ENCODE data around the gene DPM3.
"Not testable (repeated sequence)": the region's sequence is repeated elsewhere in the genome, so short reads cannot be mapped to it uniquely, and the experiment has no call there.

The DPM3 gene

DNA sequence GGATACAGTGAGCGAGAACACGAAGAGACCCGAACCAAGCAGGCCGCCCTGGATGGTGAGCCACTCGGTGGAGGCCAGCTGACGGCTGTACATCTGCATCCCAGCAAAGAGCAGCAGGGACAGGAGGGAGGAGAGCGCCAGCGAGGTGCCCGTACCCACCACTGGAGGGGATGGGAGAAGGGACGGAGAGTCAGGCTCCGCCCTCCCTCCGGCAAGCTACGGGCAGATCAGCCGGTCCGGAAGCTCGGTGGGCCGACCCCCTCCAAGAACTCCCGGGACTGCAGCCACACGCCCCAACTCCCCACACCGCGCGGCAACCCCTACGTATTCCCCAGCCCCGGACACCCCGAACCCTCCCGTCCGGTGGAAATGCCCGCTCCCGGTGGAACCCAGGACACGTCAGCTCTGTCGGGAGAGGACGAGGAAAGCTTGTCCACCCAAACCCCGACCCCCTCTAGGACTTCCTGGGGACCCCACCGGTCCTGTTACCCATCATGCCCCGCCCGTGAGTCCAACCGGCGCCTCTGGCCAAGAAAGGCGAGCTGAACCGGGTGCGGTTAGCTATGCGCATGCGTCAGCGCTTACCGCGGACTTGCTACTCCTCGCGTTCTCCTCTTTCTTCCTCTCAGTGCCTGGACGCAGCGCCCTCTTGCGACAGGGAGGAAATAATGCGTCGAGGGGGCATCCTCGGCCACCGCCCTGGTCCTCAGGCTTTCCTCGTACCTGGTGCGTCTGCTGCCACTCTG lies 32.6 kb upstream of the DPM3 start, which contains the start of gene KRTCAP2:
KRTCAP2 (minus strand) TSS at position 573 of the 746 bp plus-strand sequence; CDS start at position 493, 80 bp downstream.
- Histone ChIP-seq H3K9me3 (ENCODE audit: low read depth, low read length) (no peaks in the 10 kb centered on the region), H3K4me3 (peak within 1 kb of the TSS; percentile 92), H3K27ac (peak within 1 kb of the TSS; percentile 93), H3K36me3 (ENCODE audit: insufficient read depth, low read length) (peaks cover 12% of the 10 kb centered on the region), H3K9ac (ENCODE audit: insufficient read length) (peak within 1 kb of the TSS; percentile 92)
- no peak for TF ChIP-seq FOXP2 (optimal IDR thresholded peaks at IDR 0.05; ENCODE audit: control extremely low read depth, extremely low read length, insufficient read depth)
- no peak for TF ChIP-seq EZH2 (IDR thresholded peaks at IDR 0.05)
- peak; percentile 94 for TF ChIP-seq POLR2AphosphoS5 (IDR thresholded peaks at IDR 0.05; ENCODE audit: borderline replicate concordance, low read depth, low read length)
- DNase-seq (ENCODE audit: low read depth, low spot score): peak; percentile 73

DNA sequence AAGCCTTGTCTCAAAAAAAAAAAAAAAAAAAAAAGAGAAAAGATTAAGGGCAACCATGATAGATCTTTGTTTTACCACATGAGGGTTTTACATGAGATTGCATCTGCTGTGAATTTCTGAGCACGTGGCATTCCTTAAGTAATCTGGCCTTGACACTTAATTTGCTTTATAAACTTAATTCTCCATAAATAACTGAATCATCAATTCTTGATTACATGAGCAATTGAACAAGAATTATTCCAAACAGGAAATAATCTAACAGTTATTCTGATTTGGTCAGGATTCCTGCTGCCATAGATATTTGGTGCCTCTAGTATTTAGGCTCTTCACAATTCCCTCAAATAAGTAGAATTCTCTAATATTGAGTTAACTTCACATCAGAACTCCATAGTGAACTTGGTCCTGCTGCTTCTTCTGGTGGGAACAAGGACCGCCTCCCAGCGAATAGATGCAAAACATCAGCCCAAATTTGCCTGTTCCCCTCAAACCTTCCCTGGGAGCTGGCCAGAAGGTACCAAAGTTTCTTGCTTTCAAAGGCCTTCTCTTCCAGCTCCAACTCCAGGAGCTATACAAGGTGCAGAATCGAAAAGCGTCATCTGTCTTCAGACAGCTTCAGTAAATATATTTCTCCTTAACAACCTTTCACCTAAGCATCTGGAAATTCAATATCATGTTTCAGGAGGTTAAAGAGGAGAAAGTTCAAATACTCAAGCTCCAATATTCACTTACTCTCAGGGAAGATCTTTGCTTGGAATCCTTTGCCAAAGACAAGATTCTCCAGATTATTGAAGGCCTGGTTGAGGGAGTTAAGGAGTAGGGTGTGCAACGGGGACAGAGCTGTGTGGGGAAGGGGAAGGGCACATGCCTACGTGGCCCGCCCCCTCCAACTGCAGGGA lies 31.8 kb upstream of the DPM3 start:
- peak overlapping the region; percentile 92 for H3K9ac ChIP-seq (ENCODE audit: insufficient read length)
- 0 out of 2 replicates have a peak overlapping the region, but pooled peaks have one; percentile 34 for H3K27ac ChIP-seq
- no peaks in the 10 kb centered on the region for H3K9me3 ChIP-seq (ENCODE audit: low read depth, low read length)
- peak overlapping the region; percentile 92 for H3K4me3 ChIP-seq
- no peak for DNase-seq (ENCODE audit: low read depth, low spot score)
- TF ChIP-seq EZH2 (IDR thresholded peaks at IDR 0.05): no peak
- TF ChIP-seq POLR2AphosphoS5 (IDR thresholded peaks at IDR 0.05; ENCODE audit: borderline replicate concordance, low read depth, low read length): no peak
- no peak for TF ChIP-seq FOXP2 (optimal IDR thresholded peaks at IDR 0.05; ENCODE audit: control extremely low read depth, extremely low read length, insufficient read depth)
- H3K36me3 ChIP-seq (ENCODE audit: insufficient read depth, low read length): peaks cover 9% of the 10 kb centered on the region

DNA sequence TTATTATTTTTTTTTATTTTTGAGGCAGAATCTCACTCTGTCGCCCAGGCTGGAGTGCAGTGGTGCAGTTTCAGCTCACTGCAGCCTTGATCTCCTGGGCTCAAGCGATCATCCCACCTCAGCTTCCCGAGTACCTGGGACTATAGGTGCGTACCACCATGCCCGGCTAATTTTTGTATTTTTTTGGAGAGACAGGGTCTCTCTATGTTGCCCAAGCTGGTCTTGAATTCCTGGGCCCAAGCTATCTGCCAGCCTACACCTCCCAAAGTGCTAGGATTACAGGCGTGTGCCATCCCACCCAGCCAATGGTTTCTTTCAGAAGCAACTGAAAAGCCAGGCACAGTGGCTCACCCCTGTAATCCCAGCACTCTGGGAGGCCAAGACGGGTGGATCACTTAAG lies 30.5 kb upstream of the DPM3 start:
- Histone ChIP-seq H3K9me3 (ENCODE audit: low read depth, low read length) (no peaks in the 10 kb centered on the region), H3K9ac (ENCODE audit: insufficient read length) (no peak overlapping the region), H3K4me3 (no peak overlapping the region), H3K27ac (no peak overlapping the region), H3K36me3 (ENCODE audit: insufficient read depth, low read length) (peaks cover 6% of the 10 kb centered on the region)
- no peak for DNase-seq (ENCODE audit: low read depth, low spot score)
- TF ChIP-seq POLR2AphosphoS5 (IDR thresholded peaks at IDR 0.05; ENCODE audit: borderline replicate concordance, low read depth, low read length) (no peak), EZH2 (IDR thresholded peaks at IDR 0.05) (no peak), FOXP2 (optimal IDR thresholded peaks at IDR 0.05; ENCODE audit: control extremely low read depth, extremely low read length, insufficient read depth) (no peak)

DNA sequence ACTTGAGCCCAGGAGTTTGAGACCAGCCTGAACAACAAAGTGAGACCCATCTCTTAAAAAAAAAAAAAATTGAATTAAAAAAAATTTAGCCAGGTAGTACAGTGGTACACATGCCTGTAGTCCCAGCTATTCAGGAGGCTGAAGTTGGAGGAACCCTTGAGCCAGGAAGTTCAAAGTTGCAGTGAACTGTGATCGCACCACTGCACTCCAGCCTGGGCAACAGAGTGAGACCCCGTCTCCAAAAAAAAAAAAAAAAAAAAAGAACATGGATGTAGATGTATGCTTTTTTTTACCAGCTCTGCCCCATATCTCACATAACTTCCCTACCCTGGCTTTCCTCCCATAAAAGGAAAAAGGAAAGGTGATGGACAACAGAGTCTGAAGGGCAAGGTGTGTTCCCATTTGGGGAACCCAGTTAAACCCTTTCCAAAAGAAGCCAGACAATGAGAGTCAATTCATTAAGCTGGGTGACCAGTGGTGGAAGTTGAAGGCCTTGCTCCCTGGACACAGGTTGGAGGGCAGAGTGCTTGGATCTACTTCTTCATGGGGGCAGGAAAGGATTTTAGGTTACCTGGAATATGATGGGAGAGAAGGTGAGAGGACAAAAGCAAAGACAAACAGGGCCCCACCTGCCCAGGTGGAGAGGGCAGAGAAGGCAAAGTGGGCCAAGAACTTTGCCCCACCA lies 29.9 kb upstream of the DPM3 start:
- Histone ChIP-seq H3K9me3 (ENCODE audit: low read depth, low read length) (no peaks in the 10 kb centered on the region), H3K27ac (no peak overlapping the region), H3K36me3 (ENCODE audit: insufficient read depth, low read length) (peaks cover 6% of the 10 kb centered on the region), H3K4me3 (no peak overlapping the region), H3K9ac (ENCODE audit: insufficient read length) (no peak overlapping the region)
- DNase-seq (ENCODE audit: low read depth, low spot score): no peak
- no peak for TF ChIP-seq FOXP2 (optimal IDR thresholded peaks at IDR 0.05; ENCODE audit: control extremely low read depth, extremely low read length, insufficient read depth)
- no peak for TF ChIP-seq EZH2 (IDR thresholded peaks at IDR 0.05)
- no peak for TF ChIP-seq POLR2AphosphoS5 (IDR thresholded peaks at IDR 0.05; ENCODE audit: borderline replicate concordance, low read depth, low read length)

DNA sequence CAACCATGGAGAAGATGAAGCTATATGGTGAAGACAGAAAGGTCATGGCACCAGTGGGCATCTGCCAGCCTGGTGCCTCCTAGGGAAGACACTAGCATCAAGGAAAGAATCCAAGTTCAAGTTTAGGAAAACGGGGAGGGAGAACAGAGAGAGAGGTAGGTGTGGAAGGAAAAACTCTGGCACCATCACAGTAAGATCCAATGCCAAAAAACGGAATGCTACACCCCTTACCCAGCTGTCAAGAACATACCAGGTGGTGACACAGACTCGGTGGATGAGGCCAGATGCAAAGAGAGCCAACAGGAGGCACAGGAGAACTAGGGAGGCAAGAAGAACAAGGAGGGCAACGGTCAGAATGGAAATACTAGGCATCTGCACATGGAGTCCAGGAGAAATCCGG lies 29.2 kb upstream of the DPM3 start:
- H3K27ac ChIP-seq: no peak overlapping the region
- no peak for DNase-seq (ENCODE audit: low read depth, low spot score)
- H3K9me3 ChIP-seq (ENCODE audit: low read depth, low read length): no peaks in the 10 kb centered on the region
- TF ChIP-seq POLR2AphosphoS5 (IDR thresholded peaks at IDR 0.05; ENCODE audit: borderline replicate concordance, low read depth, low read length) (no peak), EZH2 (IDR thresholded peaks at IDR 0.05) (no peak), FOXP2 (optimal IDR thresholded peaks at IDR 0.05; ENCODE audit: control extremely low read depth, extremely low read length, insufficient read depth) (no peak)
- no peak overlapping the region for H3K4me3 ChIP-seq
- H3K9ac ChIP-seq (ENCODE audit: insufficient read length): no peak overlapping the region
- peaks cover 6% of the 10 kb centered on the region for H3K36me3 ChIP-seq (ENCODE audit: insufficient read depth, low read length)

DNA sequence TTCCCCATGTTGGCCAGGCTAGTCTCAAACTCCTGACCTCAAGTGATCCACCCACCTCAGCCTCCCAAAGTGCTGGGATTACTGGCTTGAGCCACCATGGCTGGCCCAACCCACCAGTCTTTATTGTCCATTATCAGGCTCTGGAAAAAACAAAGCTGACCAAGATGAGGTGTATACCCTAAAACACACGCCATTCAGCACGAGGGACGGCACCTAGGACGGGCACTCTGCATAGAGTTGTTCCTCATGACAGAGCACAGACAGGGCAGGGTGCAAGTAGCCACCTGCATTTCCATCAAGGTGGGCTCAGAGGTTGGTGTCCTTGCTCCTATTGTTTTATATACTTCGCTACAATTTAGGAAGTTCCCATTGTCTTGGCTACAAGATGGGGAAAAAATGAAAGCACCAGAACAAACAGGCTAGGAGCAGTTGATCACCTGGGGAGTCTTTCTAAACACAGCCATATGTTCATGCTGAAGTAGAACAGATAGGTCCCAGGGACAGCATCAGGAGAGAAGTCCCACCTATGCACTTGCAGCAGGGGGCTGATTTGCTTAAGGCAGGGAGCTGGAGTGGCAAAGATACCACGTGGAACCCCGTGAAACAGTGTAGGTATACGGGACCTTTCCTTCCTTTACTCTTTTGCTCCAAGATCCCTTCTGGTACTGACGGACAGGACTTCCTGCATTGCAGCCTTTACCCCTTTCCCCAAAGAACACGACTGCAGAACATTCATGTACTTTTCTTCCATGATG lies 28.3 kb upstream of the DPM3 start:
- Histone ChIP-seq H3K36me3 (ENCODE audit: insufficient read depth, low read length) (peaks cover 6% of the 10 kb centered on the region), H3K9ac (ENCODE audit: insufficient read length) (no peak overlapping the region), H3K9me3 (ENCODE audit: low read depth, low read length) (no peaks in the 10 kb centered on the region), H3K4me3 (no peak overlapping the region), H3K27ac (no peak overlapping the region)
- no peak for TF ChIP-seq EZH2 (IDR thresholded peaks at IDR 0.05)
- no peak for TF ChIP-seq FOXP2 (optimal IDR thresholded peaks at IDR 0.05; ENCODE audit: control extremely low read depth, extremely low read length, insufficient read depth)
- TF ChIP-seq POLR2AphosphoS5 (IDR thresholded peaks at IDR 0.05; ENCODE audit: borderline replicate concordance, low read depth, low read length): no peak
- no peak for DNase-seq (ENCODE audit: low read depth, low spot score)

DNA sequence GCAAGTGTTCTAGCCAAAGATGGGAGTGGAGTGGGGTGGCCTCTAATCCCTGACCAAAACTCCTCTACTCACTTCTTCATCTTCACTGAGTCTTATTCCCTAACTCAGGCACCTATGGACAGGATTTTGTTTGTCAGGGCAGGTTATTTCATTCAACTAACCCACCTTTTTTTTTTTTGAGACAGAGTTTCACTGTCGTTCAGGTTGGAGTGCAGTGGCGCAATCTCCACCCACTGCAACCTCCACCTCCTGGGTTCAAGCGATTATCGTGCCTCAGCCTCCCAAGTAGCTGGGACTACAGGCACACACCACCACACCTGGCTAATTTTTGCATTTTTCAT lies 27.7 kb upstream of the DPM3 start:
- H3K9ac ChIP-seq (ENCODE audit: insufficient read length); DNase-seq (ENCODE audit: low read depth, low spot score); H3K27ac ChIP-seq; H3K36me3 ChIP-seq (ENCODE audit: insufficient read depth, low read length); H3K4me3 ChIP-seq; H3K9me3 ChIP-seq (ENCODE audit: low read depth, low read length): not testable (repeated sequence)
- 0 out of 2 replicates have a peak, but pooled peaks have one; percentile 8 for TF ChIP-seq POLR2AphosphoS5 (IDR thresholded peaks at IDR 0.05; ENCODE audit: borderline replicate concordance, low read depth, low read length)
